T47D (cell line): ENCODE measurements around the gene NMU.
"Not testable (repeated sequence)": the region's sequence is repeated elsewhere in the genome, so short reads cannot be mapped to it uniquely, and the experiment has no call there.

Source experiments
- DNase-seq, 2 experiments: peaks; one replicate each; pipeline versions ENCODE4 v3.0.0 to v3.0.0-alpha.2; 2011 to 2012; ENCODE audit warnings: low read depth in 1 of 2, low spot score in 1 of 2
- JUND ChIP-seq: IDR thresholded peaks from 2 replicates; pipeline ENCODE4 v1.6.1; 2012; ENCODE audit warnings: low read depth
- in situ Hi-C: cut with HindIII; loops from 2 replicates; pipeline ENCODE4 v1.10.0; 2016; ENCODE audit warnings: low sequenced_read_pairs, low pct_unique_long_range_greater_than_20kb

NMU gene

DNA sequence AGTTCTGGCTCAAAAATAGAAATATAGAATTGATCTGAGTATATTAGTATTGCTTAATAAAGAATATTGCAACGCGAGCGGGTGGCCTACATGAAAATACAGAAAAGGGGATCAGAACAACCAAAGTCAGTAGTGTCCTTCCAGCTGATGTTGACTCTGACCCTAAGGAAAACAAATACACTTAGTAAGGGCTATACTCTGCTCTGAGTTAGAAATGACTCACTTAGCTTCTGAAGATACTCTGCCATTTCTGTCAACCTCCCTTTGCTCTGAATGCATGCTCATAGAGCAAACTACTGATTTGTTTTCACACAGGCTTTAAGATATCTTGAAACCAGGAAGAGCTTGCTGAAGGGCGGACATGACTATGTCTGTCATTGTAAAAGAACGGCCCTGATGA, 22.6 kb upstream of the NMU start:
- DNase-seq = no peak
- TF ChIP-seq JUND = no peak
- in situ Hi-C loops = no loop called here

DNA sequence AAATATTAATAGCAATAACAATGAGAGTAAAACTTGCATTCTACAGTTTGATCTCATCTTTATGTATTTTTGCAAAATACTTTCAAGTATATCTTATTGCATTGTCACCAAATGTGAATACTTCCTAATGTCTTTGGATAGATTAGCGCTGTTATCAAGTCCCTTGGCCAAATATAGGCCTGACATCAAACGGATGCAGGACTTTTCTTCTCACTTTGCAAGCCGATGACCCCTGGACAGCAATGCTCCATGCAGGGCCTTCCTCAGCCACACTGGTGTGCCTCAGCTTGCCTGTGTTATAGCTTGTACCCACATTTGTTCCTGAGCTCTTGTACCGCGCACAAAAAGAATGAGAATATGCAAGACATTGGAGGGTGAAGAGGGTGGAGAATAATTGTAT, 18.0 kb upstream of the NMU start:
- TF ChIP-seq JUND = no peak
- DNase-seq = no peak
- in situ Hi-C loops = no loop called here

DNA sequence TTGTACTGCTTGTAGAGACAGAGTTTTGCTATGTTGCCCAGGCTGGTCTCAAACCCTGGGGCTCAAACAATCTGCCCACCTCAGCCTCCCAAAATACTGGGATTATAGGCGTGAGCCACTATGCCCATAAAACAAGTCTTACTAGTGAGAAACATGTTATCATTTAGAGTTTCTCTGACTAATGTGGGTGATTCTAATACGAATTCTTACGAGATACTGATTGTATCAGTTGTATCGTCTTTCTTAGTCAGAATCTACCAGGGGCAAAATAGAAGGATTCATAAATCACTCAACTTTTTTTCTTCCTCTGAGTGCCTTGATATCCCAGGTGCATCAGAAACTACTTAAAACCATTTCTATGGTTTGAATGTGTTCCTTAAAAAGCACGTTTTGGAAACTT, 14.4 kb upstream of the NMU start:
- in situ Hi-C loops = no loop called here
- DNase-seq = no peak
- no peak for TF ChIP-seq JUND

DNA sequence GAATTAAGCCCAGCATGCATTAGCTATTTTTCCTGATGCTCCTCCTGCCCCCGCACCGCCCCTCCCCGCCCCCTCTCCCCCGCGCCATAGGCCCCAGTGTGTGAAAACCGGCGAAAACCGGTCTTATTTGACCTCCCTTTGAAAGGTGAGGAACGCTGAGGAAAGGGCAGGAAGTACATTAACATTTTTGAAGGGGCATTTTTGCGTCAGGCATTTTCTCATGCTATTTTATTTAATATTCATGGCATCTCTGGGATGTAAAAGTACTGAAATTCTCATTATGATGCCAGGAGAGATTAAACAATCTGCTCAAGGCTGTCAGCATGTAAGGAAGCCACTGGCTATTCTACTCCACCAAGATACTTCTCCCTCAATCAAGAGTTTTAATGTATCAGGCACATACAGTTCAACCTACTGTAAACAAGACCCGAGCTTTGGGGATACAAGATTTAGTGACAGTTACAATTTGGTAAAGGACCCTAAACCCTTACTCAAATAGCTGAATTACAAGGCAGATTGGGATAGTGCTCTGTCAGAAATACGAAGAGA, 1.2 kb upstream of the NMU start:
- DNase-seq = no peak
- in situ Hi-C loops = no loop called here

DNA sequence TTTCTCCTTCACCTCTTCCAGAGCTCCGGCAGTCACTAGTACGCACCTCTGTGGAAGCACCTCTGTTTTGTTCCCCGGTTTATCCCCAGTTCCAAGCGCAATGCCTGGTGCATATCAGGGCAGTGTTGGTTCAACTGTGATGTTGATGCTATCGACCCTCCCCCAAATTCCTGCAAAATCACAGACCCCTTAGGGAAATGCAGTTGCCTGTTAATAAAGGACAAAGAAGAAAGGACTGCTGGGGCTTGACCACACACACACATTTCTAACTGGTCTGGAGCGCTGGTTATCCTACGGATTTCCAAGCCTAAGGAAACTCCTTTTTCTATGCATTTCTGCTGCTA, 530 bp upstream of the NMU start:
- in situ Hi-C loops = no loop called here
- no peak for TF ChIP-seq JUND
- no peak for DNase-seq

More for the DNA sequence above, 1.2 kb upstream of the NMU start:
- TF ChIP-seq JUND = no peak

DNA sequence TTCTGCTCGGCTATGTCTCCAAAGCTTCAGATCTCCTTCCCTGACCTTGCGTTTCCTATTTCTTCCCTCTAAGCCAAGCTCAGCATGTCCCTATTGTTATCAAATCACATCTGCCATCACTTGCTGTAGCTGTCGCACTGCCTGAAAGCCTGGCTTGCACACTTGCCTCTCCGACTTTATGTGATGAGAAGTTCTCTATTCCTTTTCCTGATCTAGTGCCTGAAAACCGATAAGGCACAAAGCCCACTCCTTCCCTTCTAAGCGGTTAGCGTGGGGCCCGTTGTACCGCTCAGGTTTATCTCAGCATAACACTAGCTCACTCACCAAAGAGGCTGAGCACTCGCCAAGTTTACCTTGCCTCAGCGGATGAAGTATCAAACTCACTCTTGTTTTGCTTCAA, 816 bp downstream of the NMU start:
- no peak for TF ChIP-seq JUND
- in situ Hi-C loops = no loop called here
- DNase-seq = no peak

DNA sequence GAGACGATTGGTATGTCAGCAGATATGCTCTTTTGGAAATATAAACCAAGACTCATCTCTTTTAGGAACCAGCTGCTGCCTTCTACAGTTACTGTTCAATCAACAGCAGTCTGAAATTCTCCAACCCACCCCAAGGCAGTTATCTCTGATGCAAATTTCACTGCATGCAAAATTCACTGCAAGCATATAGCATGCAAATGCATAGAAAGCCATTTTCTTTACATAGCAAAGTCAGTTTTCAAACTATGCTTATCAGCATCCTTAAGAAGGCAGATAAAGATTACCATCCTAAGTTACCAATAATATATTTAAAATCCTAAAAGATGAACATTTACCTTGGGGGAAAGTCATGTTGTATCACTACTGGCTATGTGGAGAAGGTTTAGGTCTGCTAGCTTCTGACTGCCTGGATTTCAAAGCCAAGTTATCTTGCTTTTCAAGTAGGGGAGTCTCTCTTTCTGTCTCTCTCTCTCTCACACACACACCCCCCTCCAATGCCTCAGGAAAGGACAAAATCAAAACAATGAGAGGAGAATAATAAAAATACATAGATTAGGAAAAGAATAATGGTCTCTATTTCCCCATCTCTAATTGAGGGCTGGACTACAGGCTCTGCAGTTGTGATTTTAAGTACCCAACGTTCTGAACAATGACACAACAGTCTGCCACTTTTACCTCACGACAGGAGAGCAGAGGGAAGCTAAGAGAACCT, 1.5 kb downstream of the NMU start:
- in situ Hi-C loops = no loop called here
- TF ChIP-seq JUND = no peak
- no peak for DNase-seq

DNA sequence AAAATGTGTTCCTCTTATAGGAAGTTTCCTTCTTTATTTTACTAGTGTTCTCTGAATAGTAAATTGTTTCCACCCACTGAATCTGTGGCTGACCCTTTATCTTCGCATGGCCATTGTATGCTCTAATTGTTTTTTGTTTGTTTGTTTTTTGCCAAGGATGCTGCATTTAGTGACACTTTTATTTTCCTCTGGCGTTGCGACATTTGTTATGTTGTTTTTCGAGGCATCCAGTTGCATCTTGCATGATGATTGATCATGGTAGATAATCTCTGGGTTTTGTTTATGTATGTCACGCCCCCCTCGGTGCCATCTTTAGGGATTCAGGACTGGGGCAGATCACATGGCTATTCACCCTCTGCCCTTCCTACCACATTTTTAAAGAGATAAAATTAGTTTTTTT, 2.2 kb downstream of the NMU start:
- in situ Hi-C loops = no loop called here
- no peak for DNase-seq
- TF ChIP-seq JUND = no peak

DNA sequence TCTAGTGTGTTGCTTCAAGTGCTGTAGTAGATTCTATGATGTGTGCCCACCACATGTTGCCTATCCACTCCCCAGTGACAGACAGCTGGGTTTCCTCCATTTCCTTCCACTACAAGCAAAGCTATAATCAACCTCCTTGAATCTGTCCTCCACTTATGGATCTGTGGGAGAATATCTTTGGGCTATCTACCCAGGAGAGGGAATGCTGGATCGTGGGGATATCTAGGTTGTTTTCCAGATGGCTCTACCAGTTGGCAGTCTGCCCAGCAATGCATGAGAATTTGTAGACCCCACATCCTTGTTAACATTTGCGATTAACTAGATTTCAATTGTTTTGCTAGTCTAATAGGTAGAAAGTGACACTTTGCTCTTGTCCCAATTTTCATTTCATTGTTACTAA, 10.3 kb downstream of the NMU start:
- in situ Hi-C loops = no loop called here
- no peak for DNase-seq
- TF ChIP-seq JUND = no peak

DNA sequence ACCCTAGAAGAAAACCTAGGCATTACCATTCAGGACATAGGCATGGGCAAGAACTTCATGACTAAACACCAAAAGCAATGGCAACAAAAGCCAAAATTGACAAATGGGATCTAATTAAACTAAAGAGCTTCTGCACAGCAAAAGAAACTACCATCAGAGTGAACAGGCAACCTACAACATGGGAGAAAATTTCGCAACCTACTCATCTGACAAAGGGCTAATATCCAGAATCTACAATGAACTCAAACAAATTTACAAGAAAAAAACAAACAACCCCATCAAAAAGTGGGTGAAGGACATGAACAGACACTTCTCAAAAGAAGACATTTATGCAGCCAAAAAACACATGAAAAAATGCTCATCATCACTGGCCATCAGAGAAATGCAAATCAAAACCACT, 12.0 kb downstream of the NMU start:
- DNase-seq, in situ Hi-C loops: not testable (repeated sequence)

DNA sequence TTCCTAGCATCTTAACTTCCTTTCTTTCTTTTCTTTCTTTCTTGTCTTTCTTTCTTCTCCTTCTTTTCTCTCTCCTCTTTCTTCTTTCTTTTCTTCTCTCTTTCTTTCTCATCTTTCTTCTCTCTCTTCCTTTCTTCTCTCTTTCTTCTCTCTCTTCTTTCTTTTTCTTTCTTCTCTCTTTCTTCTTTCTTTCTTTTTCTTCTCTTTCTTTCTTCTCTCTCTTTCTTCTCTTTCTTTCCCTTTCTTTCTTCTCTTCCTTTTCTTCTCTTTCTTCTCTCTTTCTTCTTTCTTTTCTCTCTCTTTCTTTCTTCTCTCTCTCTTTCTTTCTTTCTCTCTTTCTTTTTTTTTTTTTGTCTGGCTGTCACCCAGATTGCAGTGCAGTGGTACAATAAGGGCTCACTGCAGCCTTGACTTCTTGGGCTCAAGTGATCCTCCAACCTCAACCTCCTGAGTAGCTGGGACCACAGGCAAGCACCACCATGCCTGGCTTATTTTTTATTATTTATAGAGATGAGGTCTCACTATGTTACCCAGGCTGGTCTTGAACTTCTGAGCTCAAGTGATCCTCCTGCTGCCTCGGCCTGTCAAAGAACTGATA, 17.5 kb downstream of the NMU start:
- no peak for DNase-seq
- no peak for TF ChIP-seq JUND
- in situ Hi-C loops = no loop called here

DNA sequence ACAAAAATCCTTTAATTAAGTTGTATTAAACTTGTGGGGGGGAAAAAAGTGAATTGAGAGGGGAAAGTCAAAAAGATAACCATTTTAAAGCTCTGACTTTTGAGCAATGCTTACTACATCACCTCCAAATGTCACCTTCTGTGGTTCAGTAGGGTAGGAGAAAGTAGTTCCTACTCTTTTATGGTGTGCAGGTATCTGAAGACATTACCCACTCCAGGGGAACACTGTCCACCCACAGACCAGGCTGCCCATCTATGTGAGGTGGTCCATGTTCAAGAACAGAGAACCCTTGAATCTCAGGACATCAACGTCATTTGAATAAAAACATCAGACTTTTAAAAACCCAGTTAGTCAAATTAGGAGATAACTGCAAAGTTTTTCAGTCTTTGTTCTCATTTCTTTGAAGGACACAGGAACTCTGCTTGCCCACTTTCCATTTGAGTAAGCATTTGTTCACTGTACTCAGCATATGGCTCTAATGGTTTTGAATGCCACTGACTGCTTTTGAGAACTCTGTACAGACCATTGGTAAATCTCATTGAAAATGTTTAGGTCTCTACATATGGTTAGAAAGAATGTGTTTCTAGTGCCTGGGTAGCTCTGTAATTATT, 18.4 kb downstream of the NMU start:
- DNase-seq = no peak
- no peak for TF ChIP-seq JUND
- in situ Hi-C loops = no loop called here

DNA sequence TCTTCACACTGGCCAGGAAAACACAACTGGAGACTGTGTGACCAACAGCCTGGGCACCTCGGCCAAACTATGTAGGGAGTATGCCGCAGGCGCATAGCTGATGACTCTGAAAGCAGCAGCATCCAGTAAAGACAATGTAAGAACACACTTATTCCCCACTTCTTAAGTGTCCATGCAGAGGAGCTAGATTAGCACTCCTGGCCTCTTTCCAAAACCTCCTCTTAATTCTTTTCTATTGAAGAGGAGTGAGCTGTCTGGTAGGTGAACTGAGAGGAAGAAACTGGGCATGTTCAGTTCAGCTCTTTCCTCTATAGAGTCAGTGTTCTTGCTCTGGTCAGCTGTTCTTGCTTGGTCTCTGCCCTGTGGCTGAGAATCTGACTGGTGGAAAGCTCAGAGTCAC, 21.1 kb downstream of the NMU start:
- no peak for TF ChIP-seq JUND
- DNase-seq = no peak
- in situ Hi-C loops = no loop called here
